GM11168 (cell line): ENCODE measurements around the gene KRTAP1-3.
"Not testable (repeated sequence)": the region's sequence is repeated elsewhere in the genome, so short reads cannot be mapped to it uniquely, and the experiment has no call there.

ENCODE experiments used
- in situ Hi-C: fragments of 300-500 bp; cut with MboI; formaldehyde crosslinking; loops from one replicate; pipeline ENCODE4 v1.12.0; 2022; ENCODE audit warnings: low sequenced_read_pairs; ENCODE audit not compliant: unreplicated experiment

The KRTAP1-3 gene

DNA sequence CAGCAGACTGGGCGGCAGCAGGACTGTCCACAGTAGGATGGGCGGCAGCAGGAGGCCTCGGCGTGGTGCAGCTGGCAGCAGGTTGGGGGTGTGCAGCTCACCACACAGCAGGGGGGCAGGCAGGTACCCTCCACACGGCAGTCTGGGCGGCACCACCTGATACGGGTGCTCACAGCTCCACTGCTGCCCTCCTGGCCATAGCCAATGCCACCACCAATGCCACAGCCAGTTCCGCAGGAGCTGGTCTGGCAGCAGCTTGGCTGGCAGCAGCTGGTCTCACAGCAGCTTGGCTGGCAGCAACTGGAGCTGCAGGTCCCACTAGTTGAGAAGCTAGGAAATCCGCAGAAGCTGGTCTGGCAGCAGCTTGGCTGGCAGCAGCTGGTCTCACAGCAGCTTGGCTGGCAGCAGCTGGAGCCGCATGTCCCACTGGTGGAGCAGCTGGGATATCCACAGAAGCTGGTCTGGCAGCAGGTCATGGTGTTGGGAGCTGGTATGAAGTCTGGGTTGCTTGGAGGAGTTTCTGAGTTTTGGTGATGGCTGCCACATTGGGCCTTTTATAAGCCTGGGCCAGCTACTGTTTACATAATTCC lies at the start of gene KRTAP1-3:
Gene KRTAP1-3 (minus strand): TSS at position 529 of the 590 bp plus-strand sequence. CDS start 53 bp downstream, at position 476.
- in situ Hi-C loops = not testable (repeated sequence)

DNA sequence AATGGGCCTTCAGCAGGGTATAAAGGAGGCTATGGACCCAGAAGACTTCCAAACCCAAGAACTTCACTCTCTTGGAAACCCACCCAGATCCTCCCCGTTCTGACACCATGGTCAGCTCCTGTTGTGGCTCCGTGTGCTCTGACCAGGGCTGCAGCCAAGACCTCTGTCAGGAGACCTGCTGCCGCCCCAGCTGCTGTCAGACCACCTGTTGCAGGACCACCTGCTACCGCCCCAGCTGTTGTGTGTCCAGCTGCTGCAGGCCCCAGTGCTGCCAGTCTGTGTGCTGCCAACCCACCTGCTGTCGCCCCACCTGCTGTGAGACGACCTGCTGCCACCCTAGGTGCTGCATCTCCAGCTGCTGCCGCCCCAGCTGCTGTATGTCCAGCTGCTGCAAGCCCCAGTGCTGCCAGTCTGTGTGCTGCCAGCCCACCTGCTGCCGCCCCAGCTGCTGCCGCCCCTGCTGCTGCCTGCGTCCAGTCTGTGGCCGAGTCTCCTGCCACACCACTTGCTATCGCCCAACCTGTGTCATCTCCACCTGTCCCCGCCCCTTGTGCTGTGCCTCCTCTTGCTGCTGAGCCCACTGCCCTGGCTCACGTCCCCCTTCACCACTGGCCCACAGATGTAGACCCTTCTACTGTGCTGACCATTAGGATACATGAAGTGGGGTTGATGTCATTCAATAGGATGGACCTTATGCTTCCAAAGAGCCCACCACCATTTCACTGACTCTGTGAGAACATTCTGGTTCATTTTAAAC lies 49.6 kb upstream of the KRTAP1-3 start, which contains the start of gene KRTAP4-7:
Gene KRTAP4-7 (plus strand): TSS at position 51 of the 757 bp plus-strand sequence. CDS start 57 bp downstream, at position 108.
- in situ Hi-C loops = not testable (repeated sequence)

DNA sequence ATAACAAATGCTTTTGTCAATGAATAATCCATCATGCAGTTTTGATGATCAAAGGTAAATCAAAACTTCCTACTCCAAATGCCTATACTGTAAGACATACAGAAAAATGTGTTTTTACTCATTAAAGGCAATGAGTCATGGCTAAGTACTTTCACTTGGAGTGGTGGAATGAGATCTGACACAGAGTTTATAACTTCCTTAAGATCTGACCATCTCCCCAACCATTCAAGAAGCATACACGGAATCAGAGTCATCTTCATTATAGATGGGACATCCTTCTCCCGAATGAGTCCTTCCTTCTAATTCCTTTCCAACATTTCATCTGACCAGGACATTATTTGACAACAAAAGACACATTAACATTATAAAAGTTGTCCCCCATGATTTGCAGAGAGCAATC lies 48.8 kb upstream of the KRTAP1-3 start:
- in situ Hi-C loops = not testable (repeated sequence)

DNA sequence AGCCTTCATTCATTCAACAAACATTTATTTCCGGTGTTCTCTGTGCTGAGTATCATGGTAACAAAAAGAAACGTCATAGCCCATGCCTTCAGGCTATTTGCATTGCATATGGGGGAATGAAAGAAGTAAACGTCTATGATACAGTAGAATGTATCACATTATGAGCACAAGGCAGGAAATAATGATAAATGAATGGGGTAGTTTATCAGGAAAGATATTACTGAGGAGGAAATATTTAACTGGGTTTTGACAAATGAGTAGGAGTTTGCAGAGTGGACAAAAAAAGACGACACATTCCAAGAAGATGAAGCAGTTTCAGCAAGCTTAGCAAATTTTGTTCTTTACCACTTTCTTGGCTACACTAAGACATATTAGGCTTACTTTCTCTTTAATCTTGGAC lies 48.0 kb upstream of the KRTAP1-3 start:
- in situ Hi-C loops = no loop called here

DNA sequence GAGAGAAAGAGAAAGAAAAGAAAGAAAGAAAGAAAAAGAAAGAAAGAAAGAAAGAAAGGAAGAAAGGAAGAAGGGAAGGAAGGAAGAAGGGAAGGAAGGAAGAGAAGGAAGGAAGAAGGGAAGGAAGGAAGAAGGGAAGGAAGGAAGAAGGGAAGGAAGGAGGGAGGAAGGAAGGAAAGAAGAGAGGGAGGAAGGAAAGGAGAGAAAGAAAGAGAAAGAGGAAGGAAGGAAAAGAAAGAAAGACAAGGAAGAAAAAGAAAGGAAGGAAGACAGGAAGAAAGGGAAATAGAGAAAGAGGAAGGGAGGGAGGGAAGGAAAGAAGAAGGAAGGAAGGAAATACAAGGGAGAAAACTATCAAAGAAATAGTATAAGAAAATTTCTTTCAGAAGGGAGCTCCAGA lies 42.1 kb upstream of the KRTAP1-3 start:
- in situ Hi-C loops = no loop called here

GRCh38 chr17:41073676-41074075 lies 39.0 kb upstream of the KRTAP1-3 start:
- in situ Hi-C loops = no loop called here

GRCh38 chr17:41071606-41072360 lies 37.1 kb upstream of the KRTAP1-3 start:
- in situ Hi-C loops = no loop called here

- in situ Hi-C loops = no loop called here
Measured at GRCh38 chr17:41069031-41069430, 34.4 kb upstream of the KRTAP1-3 start.

DNA sequence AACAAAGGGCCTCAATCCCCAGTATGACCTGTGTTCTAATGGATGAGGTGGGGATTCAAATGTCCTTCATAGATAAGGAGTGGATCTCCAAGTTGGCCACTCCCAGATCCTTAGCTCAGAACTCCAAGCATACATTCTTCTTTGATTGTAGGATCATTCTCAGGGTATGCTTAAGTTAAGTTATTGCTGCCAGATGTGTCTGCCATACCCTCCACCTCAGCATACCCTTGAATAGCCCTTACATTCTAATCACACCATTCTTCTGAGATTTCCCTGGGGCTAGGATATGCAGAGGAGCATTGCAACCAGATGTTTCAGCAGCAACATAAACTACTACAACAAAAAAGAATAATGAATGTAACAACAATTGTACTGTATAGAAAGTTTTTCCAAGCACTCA lies 32.6 kb upstream of the KRTAP1-3 start:
- in situ Hi-C loops = no loop called here

DNA sequence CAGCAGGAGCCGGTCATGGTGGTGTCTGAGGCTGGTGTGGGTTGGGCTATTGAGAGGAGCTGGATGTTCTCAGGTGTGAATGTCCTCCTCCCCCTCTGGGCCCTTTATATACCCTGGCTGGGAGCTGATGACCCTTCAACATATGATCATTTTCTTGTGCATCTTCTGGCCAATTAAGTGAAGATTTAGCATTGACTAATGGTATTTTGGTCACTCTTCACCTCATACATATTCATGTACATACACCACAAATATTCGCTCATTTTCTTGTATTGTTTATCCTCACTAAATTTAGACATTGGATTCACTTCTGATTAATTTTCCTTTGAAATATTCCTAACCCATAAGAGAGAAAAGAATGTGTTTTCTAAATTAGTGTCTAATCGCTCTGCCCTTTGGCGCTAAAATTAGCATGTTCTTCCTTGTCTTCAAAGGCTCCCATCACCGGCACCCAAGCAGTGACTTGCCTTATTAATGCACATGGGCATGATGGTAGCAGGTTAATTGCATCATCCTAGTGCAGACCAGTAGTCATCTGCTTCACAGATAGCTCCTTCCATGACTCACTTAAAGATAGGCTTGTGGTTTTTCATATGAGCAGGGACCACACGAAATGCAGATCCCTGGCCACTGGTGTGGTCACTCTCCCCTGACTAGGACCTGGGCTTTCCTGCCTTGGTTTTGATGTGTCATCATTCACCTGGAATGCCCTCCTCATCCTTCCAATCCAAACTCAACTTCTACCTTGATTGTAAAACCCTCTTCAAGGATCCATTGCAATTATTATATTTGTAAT lies 31.4 kb upstream of the KRTAP1-3 start, which contains the start of gene KRTAP2-4:
Gene KRTAP2-4 (minus strand): TSS at position 51 of the 796 bp plus-strand sequence. CDS start 34 bp downstream, at position 17.
- in situ Hi-C loops = no loop called here

DNA sequence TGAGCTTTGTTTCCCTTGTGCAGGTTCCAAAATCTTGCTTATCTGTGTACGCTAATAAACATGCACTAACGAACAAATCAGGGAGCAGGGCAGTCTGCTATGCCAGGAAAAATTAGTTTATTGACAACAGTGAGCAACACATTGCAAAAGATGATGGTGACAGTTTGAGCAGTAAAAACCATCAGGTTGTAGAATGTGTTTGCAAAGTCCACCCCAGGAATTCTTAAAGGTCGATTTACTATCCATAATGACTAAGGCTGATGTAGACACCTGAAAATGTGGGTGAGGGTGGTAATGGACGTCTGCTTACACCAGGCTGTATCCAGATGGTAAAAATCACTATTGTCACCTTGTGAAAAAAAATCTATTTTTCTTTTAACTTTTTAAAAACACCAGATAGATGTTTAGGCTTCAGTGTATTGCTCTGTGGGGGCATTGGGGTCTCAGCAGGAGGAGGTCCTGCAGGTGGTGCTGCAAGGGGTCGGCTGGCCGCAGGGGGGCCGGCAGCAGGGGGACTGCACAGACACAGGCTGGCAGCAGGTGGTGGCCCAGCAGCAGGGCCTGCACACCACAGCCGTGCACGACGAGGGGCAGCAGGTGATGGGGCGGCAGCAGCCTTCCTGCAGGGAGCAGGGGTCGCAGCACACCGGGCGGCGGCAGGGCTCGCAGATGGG lies 30.5 kb upstream of the KRTAP1-3 start:
- in situ Hi-C loops = not testable (repeated sequence)

DNA sequence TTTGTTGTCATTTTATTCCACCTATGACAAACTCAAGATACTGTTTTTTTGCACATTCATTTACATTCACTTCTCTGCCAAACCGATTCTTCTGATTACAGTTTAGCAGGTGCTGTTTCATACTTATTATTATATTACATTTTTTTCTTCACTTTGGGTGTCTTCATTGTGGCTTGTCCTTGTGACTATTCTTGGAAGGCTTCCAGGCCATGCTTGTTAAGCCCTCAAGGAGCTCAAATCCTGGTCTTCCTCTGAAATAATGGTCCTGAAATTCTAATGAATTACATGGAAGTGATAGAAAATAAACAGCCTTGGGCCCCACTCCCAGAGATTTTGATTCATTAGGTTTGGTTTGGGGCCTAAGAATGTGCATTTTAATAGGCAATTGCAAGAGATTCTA lies 29.6 kb upstream of the KRTAP1-3 start:
- in situ Hi-C loops = no loop called here

DNA sequence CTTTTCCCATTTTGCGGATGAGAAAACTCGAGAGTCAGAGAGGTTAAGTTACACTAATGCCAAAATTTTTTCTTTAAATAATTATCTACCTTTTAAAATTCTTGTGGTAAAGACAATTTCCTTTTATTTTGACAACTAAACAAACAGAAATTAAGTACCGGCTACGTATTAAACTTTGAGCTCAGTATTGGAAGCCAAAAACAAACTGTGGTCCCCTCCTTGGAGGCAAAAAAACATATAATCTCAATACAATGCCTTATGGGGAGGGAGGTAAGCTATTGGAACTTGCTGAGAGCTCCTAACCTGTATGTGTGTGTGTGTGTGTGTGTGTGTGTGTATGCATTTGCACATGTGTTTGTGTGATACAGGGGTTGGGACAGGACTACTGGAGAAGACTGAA lies 28.8 kb upstream of the KRTAP1-3 start:
- in situ Hi-C loops = no loop called here

DNA sequence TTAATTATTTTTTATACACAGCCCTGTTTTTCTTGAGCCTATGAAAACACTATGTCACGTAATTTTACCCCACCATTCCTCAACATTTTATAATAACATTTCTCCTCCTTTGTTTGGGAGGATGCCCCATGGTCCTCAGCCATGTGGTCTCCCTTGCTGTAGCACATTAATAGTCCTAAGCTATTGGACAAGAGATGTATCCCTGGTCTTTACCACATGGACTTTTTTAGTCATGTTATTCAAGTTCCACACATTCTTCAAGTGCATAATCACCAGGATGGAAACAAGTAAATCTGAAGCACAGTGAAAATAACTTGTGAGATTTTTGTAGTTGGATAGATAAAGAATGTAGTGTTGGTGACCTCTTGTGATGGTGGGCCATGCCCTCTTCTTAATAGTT lies 27.3 kb upstream of the KRTAP1-3 start:
- in situ Hi-C loops = no loop called here

GRCh38 chr17:41060052-41060604 lies 25.5 kb upstream of the KRTAP1-3 start, which contains the start of gene KRTAP2-3:
Gene KRTAP2-3 (minus strand): TSS chr17:41060114. CDS start chr17:41060050, 64 bp downstream.
- in situ Hi-C loops = no loop called here

- in situ Hi-C loops = not testable (repeated sequence)
Measured at GRCh38 chr17:41059276-41060051, 24.8 kb upstream of the KRTAP1-3 start.

DNA sequence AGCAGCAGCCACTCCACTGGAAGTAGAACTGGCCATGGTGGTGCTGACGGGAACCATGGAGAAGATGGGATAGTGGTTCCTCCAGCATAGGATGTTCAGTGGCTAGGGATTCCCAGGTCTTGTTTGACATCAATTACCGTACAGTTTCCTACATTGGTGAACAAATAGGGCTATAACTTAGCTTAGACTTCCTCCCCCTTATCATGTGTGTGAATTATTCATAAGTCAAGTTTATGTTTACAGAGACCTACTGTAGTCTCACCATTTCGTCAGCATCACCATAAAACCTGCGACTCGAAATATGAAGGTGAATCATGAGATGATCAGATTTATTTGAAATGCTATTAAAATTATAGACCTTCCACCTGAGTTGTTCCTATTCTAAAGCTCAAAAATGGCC lies 24.1 kb upstream of the KRTAP1-3 start:
- in situ Hi-C loops = no loop called here

- in situ Hi-C loops = no loop called here
Measured at GRCh38 chr17:41057547-41057946, 22.9 kb upstream of the KRTAP1-3 start.
